Measurements from ENCODE around the gene PLP2.

Gene PLP2

GRCh38 chrX:49206543-49206942 is 34.8 kb downstream of the PLP2 start:
- ChIA-PET POLR2A (ENCODE audit: low non-redundant PET) (no interaction called here), CTCF (no interaction called here)
- H3K27ac ChIP-seq: no peak overlapping the region
- no peak for DNase-seq (ENCODE audit: low spot score)
- no peak for TF ChIP-seq CTCF (conservative IDR thresholded peaks at IDR 0.05; ENCODE audit: low read depth)

GRCh38 chrX:49208399-49208798 is 36.7 kb downstream of the PLP2 start:
- CTCF ChIA-PET: no interaction called here
- H3K27ac ChIP-seq: no peak overlapping the region
- no peak for TF ChIP-seq CTCF (conservative IDR thresholded peaks at IDR 0.05; ENCODE audit: low read depth)
- DNase-seq (ENCODE audit: low spot score): no peak
- POLR2A ChIA-PET (ENCODE audit: low non-redundant PET): no interaction called here

- H3K27ac ChIP-seq: no peak overlapping the region
- ChIA-PET POLR2A (ENCODE audit: low non-redundant PET) (no interaction called here), CTCF (no interaction called here)
- DNase-seq (ENCODE audit: low spot score): no peak
- no peak for TF ChIP-seq CTCF (conservative IDR thresholded peaks at IDR 0.05; ENCODE audit: low read depth)
Measured at GRCh38 chrX:49209434-49210251, 37.9 kb downstream of the PLP2 start.

- ChIA-PET POLR2A (ENCODE audit: low non-redundant PET) (no interaction called here), CTCF (no interaction called here)
- DNase-seq (ENCODE audit: low spot score): no peak
- no peak for TF ChIP-seq CTCF (conservative IDR thresholded peaks at IDR 0.05; ENCODE audit: low read depth)
- no peak overlapping the region for H3K27ac ChIP-seq
Measured at GRCh38 chrX:49210406-49210805, 38.7 kb downstream of the PLP2 start.

- ChIA-PET CTCF (no interaction called here), POLR2A (ENCODE audit: low non-redundant PET) (no interaction called here)
- no peak for DNase-seq (ENCODE audit: low spot score)
- TF ChIP-seq CTCF (conservative IDR thresholded peaks at IDR 0.05; ENCODE audit: low read depth): no peak
- no peak overlapping the region for H3K27ac ChIP-seq
Measured at GRCh38 chrX:49211074-49211473, 39.4 kb downstream of the PLP2 start.

- CTCF ChIA-PET: interaction anchor here (0.9 kb wide), 1 partner anchor 19 kb away, joined by 5 read pairs; no protein-coding TSS in a partner anchor
- POLR2A ChIA-PET (ENCODE audit: low non-redundant PET): no interaction called here
- no peak for DNase-seq (ENCODE audit: low spot score)
- no peak overlapping the region for H3K27ac ChIP-seq
- TF ChIP-seq CTCF (conservative IDR thresholded peaks at IDR 0.05; ENCODE audit: low read depth): no peak
Measured at GRCh38 chrX:49212209-49212608, 40.5 kb downstream of the PLP2 start.

All from RWPE1 (cell line).